ENCODE results near the gene NBPF20. TPM values are rescaled to one million over a fixed set of nuclear protein-coding genes. Genes with fewer than 3 reads are reported as not detected.
"Not testable (repeated sequence)": the region's sequence is repeated elsewhere in the genome, so short reads cannot be mapped to it uniquely, and the experiment has no call there.

Gene NBPF20
- total RNA-seq, 2 experiments from 2014 or later, result 0.48 to 0.76 TPM

GRCh38 chr1:145452506-145452905, 27.1 kb upstream of the NBPF20 start:
- not testable (repeated sequence) for H3K36me3 Mint-ChIP-seq, H3K9me3 Mint-ChIP-seq, DNase-seq, H3K27ac Mint-ChIP-seq, H3K4me1 Mint-ChIP-seq, H3K4me3 Mint-ChIP-seq
- peaks cover 33% of the 10 kb centered on the region for H3K27me3 Mint-ChIP-seq

GRCh38 chr1:145451914-145452313, 26.5 kb upstream of the NBPF20 start:
- not testable (repeated sequence) for H3K4me3 Mint-ChIP-seq, H3K9me3 Mint-ChIP-seq, H3K36me3 Mint-ChIP-seq, H3K4me1 Mint-ChIP-seq, H3K27ac Mint-ChIP-seq
- H3K27me3 Mint-ChIP-seq, result peaks cover 33% of the 10 kb centered on the region
- peak; percentile 33 for DNase-seq

- H3K4me1 Mint-ChIP-seq, DNase-seq, H3K27me3 Mint-ChIP-seq, H3K36me3 Mint-ChIP-seq, H3K9me3 Mint-ChIP-seq, H3K27ac Mint-ChIP-seq, H3K4me3 Mint-ChIP-seq: not testable (repeated sequence)
Observed at GRCh38 chr1:145445219-145445618, 19.8 kb upstream of the NBPF20 start.

- not testable (repeated sequence) for H3K36me3 Mint-ChIP-seq, DNase-seq, H3K4me3 Mint-ChIP-seq, H3K4me1 Mint-ChIP-seq, H3K27ac Mint-ChIP-seq, H3K27me3 Mint-ChIP-seq, H3K9me3 Mint-ChIP-seq
Observed at GRCh38 chr1:145442340-145442739, 16.9 kb upstream of the NBPF20 start.

- not testable (repeated sequence) for H3K4me1 Mint-ChIP-seq, H3K27ac Mint-ChIP-seq, DNase-seq
- Mint-ChIP-seq H3K36me3 (peaks cover 13% of the 10 kb centered on the region), H3K4me3 (peak overlapping the region; percentile 61), H3K9me3 (peaks cover 16% of the 10 kb centered on the region), H3K27me3 (peaks cover 63% of the 10 kb centered on the region)
Observed at GRCh38 chr1:145431363-145432256, 6.2 kb upstream of the NBPF20 start.

- not testable (repeated sequence) for H3K4me3 Mint-ChIP-seq, H3K27ac Mint-ChIP-seq, DNase-seq, H3K4me1 Mint-ChIP-seq
- Mint-ChIP-seq H3K36me3 (peaks cover 13% of the 10 kb centered on the region), H3K27me3 (peaks cover 68% of the 10 kb centered on the region), H3K9me3 (peaks cover 16% of the 10 kb centered on the region)
Observed at GRCh38 chr1:145430830-145431229, 5.4 kb upstream of the NBPF20 start.

GRCh38 chr1:145429329-145429728, 3.9 kb upstream of the NBPF20 start:
- H3K4me1 Mint-ChIP-seq, result peaks cover 13% of the 10 kb centered on the region
- H3K27me3 Mint-ChIP-seq, result peaks cover 68% of the 10 kb centered on the region
- not testable (repeated sequence) for H3K27ac Mint-ChIP-seq, DNase-seq, H3K4me3 Mint-ChIP-seq
- H3K9me3 Mint-ChIP-seq, result peaks cover 16% of the 10 kb centered on the region
- peaks cover 15% of the 10 kb centered on the region for H3K36me3 Mint-ChIP-seq

- H3K27ac Mint-ChIP-seq, result peak overlapping the region; percentile 80
- H3K4me1 Mint-ChIP-seq, result peaks cover 11% of the 10 kb centered on the region
- not testable (repeated sequence) for H3K36me3 Mint-ChIP-seq, H3K9me3 Mint-ChIP-seq
- H3K4me3 Mint-ChIP-seq, result peak overlapping the region; percentile 93
- DNase-seq, result peak; percentile 60
- H3K27me3 Mint-ChIP-seq, result peaks cover 37% of the 10 kb centered on the region
Observed at GRCh38 chr1:145424612-145425435, 579 bp downstream of the NBPF20 start.

GRCh38 chr1:145415149-145415548, 10.3 kb downstream of the NBPF20 start:
- not testable (repeated sequence) for H3K27ac Mint-ChIP-seq, H3K36me3 Mint-ChIP-seq, H3K9me3 Mint-ChIP-seq, H3K27me3 Mint-ChIP-seq, H3K4me3 Mint-ChIP-seq, H3K4me1 Mint-ChIP-seq, DNase-seq

- not testable (repeated sequence) for H3K9me3 Mint-ChIP-seq, H3K4me1 Mint-ChIP-seq, H3K4me3 Mint-ChIP-seq, H3K27ac Mint-ChIP-seq, H3K36me3 Mint-ChIP-seq, DNase-seq, H3K27me3 Mint-ChIP-seq
Observed at GRCh38 chr1:145407266-145407665, 18.1 kb downstream of the NBPF20 start.

GRCh38 chr1:145404949-145405348, 20.5 kb downstream of the NBPF20 start:
- H3K36me3 Mint-ChIP-seq, H3K4me3 Mint-ChIP-seq, H3K4me1 Mint-ChIP-seq, H3K27me3 Mint-ChIP-seq, H3K9me3 Mint-ChIP-seq, DNase-seq, H3K27ac Mint-ChIP-seq: not testable (repeated sequence)

GRCh38 chr1:145400701-145401100, 24.7 kb downstream of the NBPF20 start:
- not testable (repeated sequence) for H3K9me3 Mint-ChIP-seq, DNase-seq, H3K27me3 Mint-ChIP-seq, H3K27ac Mint-ChIP-seq, H3K4me3 Mint-ChIP-seq, H3K36me3 Mint-ChIP-seq, H3K4me1 Mint-ChIP-seq

Other genes with a start within 250 kb of the NBPF20 start
- gene PPIAL4D, start 183.4 kb downstream of the NBPF20 start, total RNA-seq, result not detected
- 10 to 100 TPM; 28.1 to 29.0 TPM for gene GPR89A, start 182.4 kb upstream of the NBPF20 start, total RNA-seq

Data from activated naive CD8-positive, alpha-beta T cell treated with anti-CD3 and anti-CD28 coated beads for 36 hours (primary cell).